Activated CD8-positive, alpha-beta memory T cell treated with anti-CD3 and anti-CD28 coated beads, Interleukin-2, amount 50 U/mL, for 24 hours (primary cell): ENCODE measurements around the gene VKORC1L1.
"Not testable (repeated sequence)": the region's sequence is repeated elsewhere in the genome, so short reads cannot be mapped to it uniquely, and the experiment has no call there.

ENCODE experiments used
- DNase-seq: peaks from one replicate; pipeline ENCODE4 v3.0.0-alpha.2; 2020; ENCODE audit errors: extremely low read depth

Gene VKORC1L1

GRCh38 chr7:65937296-65937695 lies 64.4 kb downstream of the VKORC1L1 start:
- no peak for DNase-seq

- DNase-seq = no peak
Measured at GRCh38 chr7:65938336-65938895, 65.5 kb downstream of the VKORC1L1 start.

GRCh38 chr7:65945787-65946186 lies 72.9 kb downstream of the VKORC1L1 start:
- not testable (repeated sequence) for DNase-seq

GRCh38 chr7:65946904-65947303 lies 74.0 kb downstream of the VKORC1L1 start:
- no peak for DNase-seq

- no peak for DNase-seq
Measured at GRCh38 chr7:65951837-65952578, 79.1 kb downstream of the VKORC1L1 start.

- no peak for DNase-seq
Measured at GRCh38 chr7:65953001-65953720, 80.3 kb downstream of the VKORC1L1 start.

- DNase-seq = no peak
Measured at GRCh38 chr7:65953890-65954450, 81.1 kb downstream of the VKORC1L1 start.

- no peak for DNase-seq
Measured at GRCh38 chr7:65955718-65956117, 82.8 kb downstream of the VKORC1L1 start.

GRCh38 chr7:65960351-65961074 lies 87.6 kb downstream of the VKORC1L1 start:
- no peak for DNase-seq

- no peak for DNase-seq
Measured at GRCh38 chr7:65962033-65962432, 89.2 kb downstream of the VKORC1L1 start.

- not testable (repeated sequence) for DNase-seq
Measured at GRCh38 chr7:65964671-65965070, 91.8 kb downstream of the VKORC1L1 start.

GRCh38 chr7:65966146-65966545 lies 93.3 kb downstream of the VKORC1L1 start:
- no peak for DNase-seq

GRCh38 chr7:65967361-65968155 lies 94.7 kb downstream of the VKORC1L1 start:
- no peak for DNase-seq

- no peak for DNase-seq
Measured at GRCh38 chr7:65968256-65969185, 95.6 kb downstream of the VKORC1L1 start.

GRCh38 chr7:65971021-65971420 lies 98.1 kb downstream of the VKORC1L1 start:
- DNase-seq = no peak

GRCh38 chr7:65972976-65973375 lies 100.1 kb downstream of the VKORC1L1 start:
- no peak for DNase-seq

- DNase-seq = no peak
Measured at GRCh38 chr7:65974191-65974801, 101.4 kb downstream of the VKORC1L1 start.

GRCh38 chr7:65974876-65975275 lies 102.0 kb downstream of the VKORC1L1 start:
- no peak for DNase-seq

- no peak for DNase-seq
Measured at GRCh38 chr7:65975814-65976445, 103.1 kb downstream of the VKORC1L1 start.
